Colonic mucosa (tissue), 4 donors: ENCODE data around the gene USF3. TPM values are rescaled to one million over a fixed set of nuclear protein-coding genes. Genes with fewer than 3 reads are reported as not detected.

Source experiments
- DNase-seq: peaks from one replicate; pipeline ENCODE4 v3.0.0-alpha.2; 2020
- H3K27ac ChIP-seq: fragments of 200-600 bp; one replicate; pipeline ENCODE4 v1.8.0; 2021
- H3K27me3 ChIP-seq: fragments of 200-600 bp; one replicate; pipeline ENCODE4 v1.8.0; 2021
- H3K36me3 ChIP-seq: fragments of 200-600 bp; one replicate; pipeline ENCODE4 v1.8.0; 2021
- H3K4me1 ChIP-seq: fragments of 200-600 bp; one replicate; pipeline ENCODE4 v1.8.0; 2021; ENCODE audit warnings: mild to moderate bottlenecking
- H3K4me3 ChIP-seq: fragments of 200-600 bp; one replicate; pipeline ENCODE4 v1.8.0; 2021
- H3K9ac ChIP-seq, 2 donors: one replicate each; pipeline ENCODE4 v1.7.0; 2013; ENCODE audit warnings: control low read depth in 2 of 2, low read depth in 2 of 2, low read length in 2 of 2
- H3K9me3 ChIP-seq: fragments of 200-600 bp; one replicate; pipeline ENCODE4 v1.8.0; 2021
- intact Hi-C: fragments of 100-400 bp; cut with DNase I; formaldehyde crosslinking; loops from one replicate; pipeline ENCODE4 v1.14.1; 2022
- total RNA-seq, 2 donors: library from RNA; stranded (reverse); fragmentation: NEBNext Ultra II Directional in 1 of 2; extraction: Animal tissue kit (Norgen Biotek cat#: 25700) in 1 of 2; gene quantifications; one replicate each; pipeline ENCODE4 v1.2.1, GENCODE V29; 2021
- TF ChIP-seq, protein P1 (sequence below): fragments of 200-600 bp; IDR thresholded peaks from one replicate; pipeline ENCODE4 v1.8.0; 2022; ENCODE audit warnings: antibody characterized with exemption, mild to moderate bottlenecking
- donor health status: healthy.
- donor health status: DM: no; HTN: no; CAD: no.
- donor health status: DM: no; HTN: no; CAD: no.

USF3 gene
- total RNA-seq, 2 donors from 2014 or later: 18.4 to 22.7 TPM

DNA sequence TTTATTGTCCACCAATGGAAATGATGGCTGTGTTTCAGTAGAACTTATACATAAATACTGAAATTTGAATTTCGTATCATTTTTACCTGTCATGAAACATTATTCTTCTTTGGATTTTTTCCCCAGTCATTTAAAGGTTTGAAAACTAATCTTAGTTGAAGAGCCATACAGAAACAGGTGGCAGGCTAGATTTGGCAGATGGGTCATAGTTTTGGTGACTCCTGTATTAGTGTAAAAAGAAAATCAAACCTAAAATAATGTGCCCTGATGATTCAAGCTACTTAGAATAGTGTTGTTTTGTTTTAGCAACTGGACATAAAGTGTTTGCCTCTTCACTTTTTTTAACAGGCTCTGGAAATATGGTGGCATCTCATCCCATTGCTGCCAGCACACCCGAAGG is 95.2 kb downstream of the USF3 start:
- intact Hi-C loops: no loop called here
- Histone ChIP-seq H3K27ac (no peak overlapping the region), H3K4me3 (no peak overlapping the region), H3K36me3 (no peaks in the 10 kb centered on the region), H3K27me3 (no peaks in the 10 kb centered on the region), H3K9me3 (no peaks in the 10 kb centered on the region), H3K4me1 (no peaks in the 10 kb centered on the region), H3K9ac (no peak overlapping the region)
- DNase-seq: no peak
- TF ChIP-seq, protein P1, sequence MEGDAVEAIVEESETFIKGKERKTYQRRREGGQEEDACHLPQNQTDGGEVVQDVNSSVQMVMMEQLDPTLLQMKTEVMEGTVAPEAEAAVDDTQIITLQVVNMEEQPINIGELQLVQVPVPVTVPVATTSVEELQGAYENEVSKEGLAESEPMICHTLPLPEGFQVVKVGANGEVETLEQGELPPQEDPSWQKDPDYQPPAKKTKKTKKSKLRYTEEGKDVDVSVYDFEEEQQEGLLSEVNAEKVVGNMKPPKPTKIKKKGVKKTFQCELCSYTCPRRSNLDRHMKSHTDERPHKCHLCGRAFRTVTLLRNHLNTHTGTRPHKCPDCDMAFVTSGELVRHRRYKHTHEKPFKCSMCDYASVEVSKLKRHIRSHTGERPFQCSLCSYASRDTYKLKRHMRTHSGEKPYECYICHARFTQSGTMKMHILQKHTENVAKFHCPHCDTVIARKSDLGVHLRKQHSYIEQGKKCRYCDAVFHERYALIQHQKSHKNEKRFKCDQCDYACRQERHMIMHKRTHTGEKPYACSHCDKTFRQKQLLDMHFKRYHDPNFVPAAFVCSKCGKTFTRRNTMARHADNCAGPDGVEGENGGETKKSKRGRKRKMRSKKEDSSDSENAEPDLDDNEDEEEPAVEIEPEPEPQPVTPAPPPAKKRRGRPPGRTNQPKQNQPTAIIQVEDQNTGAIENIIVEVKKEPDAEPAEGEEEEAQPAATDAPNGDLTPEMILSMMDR: no peak

DNA sequence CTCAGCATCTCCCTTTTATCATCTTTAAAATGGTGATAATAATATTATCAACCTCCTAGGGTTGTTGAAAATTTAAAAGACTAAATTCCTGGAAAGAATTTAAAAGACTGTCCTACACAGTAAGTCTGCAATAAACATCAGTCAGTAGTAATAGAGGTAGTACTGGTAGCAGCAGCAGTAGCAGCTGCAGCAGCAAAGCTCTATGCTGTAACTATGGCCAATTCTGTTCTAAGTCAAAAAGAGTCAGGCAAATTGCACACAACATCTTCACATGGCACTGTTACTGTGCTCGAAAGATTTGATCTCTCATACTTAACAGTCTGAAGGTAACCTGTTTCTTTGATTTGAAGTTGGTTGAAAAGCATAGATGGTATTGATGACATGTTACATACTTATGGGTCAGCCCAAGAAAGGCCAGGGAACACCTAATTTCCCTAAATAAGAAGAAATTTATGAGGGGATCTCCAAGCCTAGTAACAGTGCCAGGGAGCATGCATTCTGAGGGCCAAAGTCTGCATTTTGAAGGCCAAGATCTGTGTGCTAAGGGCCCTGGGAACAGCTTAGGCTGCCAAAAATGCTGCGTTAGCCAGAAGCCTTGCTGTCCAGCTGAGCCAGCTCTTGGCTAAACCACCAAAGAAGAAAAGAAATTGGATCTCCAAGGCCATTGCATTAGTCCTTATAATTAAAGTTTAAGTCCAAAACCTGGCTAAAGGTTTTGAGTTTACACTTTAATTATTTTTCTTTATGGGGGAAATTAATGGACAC is 95.8 kb downstream of the USF3 start:
- Histone ChIP-seq H3K4me1 (no peaks in the 10 kb centered on the region), H3K27me3 (no peaks in the 10 kb centered on the region), H3K27ac (no peak overlapping the region), H3K9me3 (no peaks in the 10 kb centered on the region), H3K9ac (no peak overlapping the region), H3K4me3 (no peak overlapping the region), H3K36me3 (no peaks in the 10 kb centered on the region)
- no peak for DNase-seq
- intact Hi-C loops: no loop called here
- TF ChIP-seq, protein P1: no peak

Other genes starting within 250 kb of the USF3 start
- gene SPICE1, start 181.5 kb downstream of the USF3 start, total RNA-seq: 10 to 100 TPM; 20.7 to 26.0 TPM
- gene SIDT1, start 164.1 kb downstream of the USF3 start, total RNA-seq: 10 to 100 TPM; 35.9 to 42.1 TPM
- gene NAA50, start 49.6 kb upstream of the USF3 start, total RNA-seq: 100 to 1,000 TPM; 107 to 124 TPM
- gene ATP6V1A, start 50.4 kb upstream of the USF3 start, total RNA-seq: 10 to 100 TPM; 79.1 to 93.4 TPM
- 10 to 100 TPM in 1 of 2 donors, 1 to 10 TPM in 1; 4.1 to 10.2 TPM for gene GRAMD1C, start 142.1 kb upstream of the USF3 start, total RNA-seq